Mesodermal cell (in vitro differentiated cells): ENCODE data around the gene MAGEB4. TPM values are rescaled to one million over a fixed set of nuclear protein-coding genes. Genes with fewer than 3 reads are reported as not detected.
"Not testable (repeated sequence)": the region's sequence is repeated elsewhere in the genome, so short reads cannot be mapped to it uniquely, and the experiment has no call there.

Experiments used
- H3K27ac ChIP-seq: 2 replicates; pipeline ENCODE4 v1.7.0; 2013; ENCODE audit warnings: mild to moderate bottlenecking, low read depth, low read length, moderate library complexity; ENCODE audit not compliant: severe bottlenecking
- H3K36me3 ChIP-seq: 2 replicates; pipeline ENCODE4 v1.7.1; 2013; ENCODE audit warnings: mild to moderate bottlenecking, low read length, moderate library complexity; ENCODE audit not compliant: control insufficient read depth, insufficient read depth
- H3K4me1 ChIP-seq: one replicate; pipeline ENCODE4 v1.7.1; 2013; ENCODE audit warnings: mild to moderate bottlenecking, low read length; ENCODE audit not compliant: insufficient read depth, control insufficient read depth, poor library complexity, severe bottlenecking
- H3K4me3 ChIP-seq: 2 replicates; pipeline ENCODE4 v1.7.0; 2013; ENCODE audit warnings: low read length, control low read depth, mild to moderate bottlenecking; ENCODE audit not compliant: insufficient read depth, poor library complexity, severe bottlenecking; ENCODE audit errors: extremely low read depth
- H3K9me3 ChIP-seq: 2 replicates; pipeline ENCODE4 v1.7.1; 2013; ENCODE audit warnings: mild to moderate bottlenecking, low read length, moderate library complexity; ENCODE audit not compliant: control insufficient read depth
- WGBS, 2 experiments: methylation state at CpG; one replicate each; pipeline ENCODE4 v1.1.5; 2013; ENCODE audit warnings: missing lambda C conversion rate in 2 of 2; ENCODE audit not compliant: insufficient coverage in 2 of 2; 5-methylcytosine and 5-hydroxymethylcytosine counted together
- polyA plus RNA-seq, 2 experiments: library from polyadenylated mRNA; stranded (reverse); fragments of 50-300 nt; gene quantifications; one replicate each; pipeline ENCODE4 v1.2.3, GENCODE V29; 2013

Gene MAGEB4, protein sequence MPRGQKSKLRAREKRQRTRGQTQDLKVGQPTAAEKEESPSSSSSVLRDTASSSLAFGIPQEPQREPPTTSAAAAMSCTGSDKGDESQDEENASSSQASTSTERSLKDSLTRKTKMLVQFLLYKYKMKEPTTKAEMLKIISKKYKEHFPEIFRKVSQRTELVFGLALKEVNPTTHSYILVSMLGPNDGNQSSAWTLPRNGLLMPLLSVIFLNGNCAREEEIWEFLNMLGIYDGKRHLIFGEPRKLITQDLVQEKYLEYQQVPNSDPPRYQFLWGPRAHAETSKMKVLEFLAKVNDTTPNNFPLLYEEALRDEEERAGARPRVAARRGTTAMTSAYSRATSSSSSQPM
- not detected for polyA plus RNA-seq (2013, experiment 1 of 2)
- polyA plus RNA-seq (2013, experiment 2 of 2), result not detected

GRCh38 chrX:30241724-30242415 is at the start of gene MAGEB4:
TSS of gene MAGEB4 (plus strand) at chrX:30242000. CDS start at chrX:30242136, 136 bp downstream.
- WGBS, 2 experiments, result 93 to 100% methylated on average over 1 to 4 of the region's 10 CpGs
- Histone ChIP-seq H3K4me3 (no peak within 1 kb of the TSS), H3K27ac (no peak within 1 kb of the TSS), H3K9me3 (no peaks in the 10 kb centered on the region), H3K36me3 (no peaks in the 10 kb centered on the region), H3K4me1 (no peaks in the 10 kb centered on the region)

- not testable (repeated sequence) for H3K27ac ChIP-seq, H3K4me3 ChIP-seq, H3K4me1 ChIP-seq, H3K9me3 ChIP-seq, H3K36me3 ChIP-seq
- WGBS, 2 experiments, result 20 to 67% methylated on average over 1 of the region's 6 CpGs
Observed at GRCh38 chrX:30193910-30194309, 47.9 kb upstream of the MAGEB4 start.

DNA sequence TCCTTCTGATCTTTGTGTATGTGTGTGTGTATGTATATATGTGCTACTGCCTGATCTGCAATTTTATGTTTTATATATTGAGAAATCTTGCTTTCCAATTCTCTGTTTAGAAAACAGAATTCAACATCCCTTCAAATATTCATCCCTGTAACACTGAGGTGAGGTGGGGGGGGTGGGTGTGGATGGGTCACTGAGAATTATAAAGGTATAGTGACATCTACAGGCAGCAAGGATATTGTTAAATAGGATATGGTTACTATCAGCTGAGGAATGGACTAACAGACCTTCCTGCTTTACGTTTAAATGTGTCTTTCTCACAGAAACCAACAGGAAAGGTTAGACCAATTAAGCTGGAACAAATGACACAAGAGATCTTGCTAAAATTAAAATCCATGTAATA is 45.5 kb upstream of the MAGEB4 start:
- Histone ChIP-seq H3K9me3 (no peaks in the 10 kb centered on the region), H3K4me3 (no peak overlapping the region), H3K36me3 (no peaks in the 10 kb centered on the region), H3K4me1 (no peaks in the 10 kb centered on the region), H3K27ac (no peak overlapping the region)
- WGBS, 2 experiments, result no CpG with 5 or more reads among the region's 1 CpG

DNA sequence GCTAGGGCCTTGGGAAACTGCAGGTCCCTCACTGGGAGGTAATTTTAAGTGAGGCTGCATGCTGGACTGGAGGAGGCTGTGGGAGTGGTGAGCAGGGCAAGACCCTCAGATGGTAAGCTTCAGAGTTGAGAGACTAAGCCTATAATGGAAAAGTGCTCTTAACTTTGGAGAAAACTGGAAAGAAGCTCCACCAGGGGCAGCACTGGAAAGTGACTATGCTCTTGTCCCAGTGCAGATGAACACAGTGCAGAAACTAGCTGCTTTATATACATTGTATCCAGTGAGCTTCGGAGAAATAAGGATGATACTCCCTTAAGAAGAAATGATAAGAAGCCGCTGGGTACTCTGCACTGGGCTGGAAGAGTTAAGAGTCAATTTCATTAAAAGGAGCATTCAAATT is 29.6 kb upstream of the MAGEB4 start:
- no peaks in the 10 kb centered on the region for H3K4me1 ChIP-seq
- 100% methylated on average over 1 of the region's 2 CpGs; no CpG with 5 or more reads in 1 of the 2 experiments for WGBS, 2 experiments
- H3K36me3 ChIP-seq, result no peaks in the 10 kb centered on the region
- no peak overlapping the region for H3K27ac ChIP-seq
- no peaks in the 10 kb centered on the region for H3K9me3 ChIP-seq
- H3K4me3 ChIP-seq, result no peak overlapping the region

DNA sequence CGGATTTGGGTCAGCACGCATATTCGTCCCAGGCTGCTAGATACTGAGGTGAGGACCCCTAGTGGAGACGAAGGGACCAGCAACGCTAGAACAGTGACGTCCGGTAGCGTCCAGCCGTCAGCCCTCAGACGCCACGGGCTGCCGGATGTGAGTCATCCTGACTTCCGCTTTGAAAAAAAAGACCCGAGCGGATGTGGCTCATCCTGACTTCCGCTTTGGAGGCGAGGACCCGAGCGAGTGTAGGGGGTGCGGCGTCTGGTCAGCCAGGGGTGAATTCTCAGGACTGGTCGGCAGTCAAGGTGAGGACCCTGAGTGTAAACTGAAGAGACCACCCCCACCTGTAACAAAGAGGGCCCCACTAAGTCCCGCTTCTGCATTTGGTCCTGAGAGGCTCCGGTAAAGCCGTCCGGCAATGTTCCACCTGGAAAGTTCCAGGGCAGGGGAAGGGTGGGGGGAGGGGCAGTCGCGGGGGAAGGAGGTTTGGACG is 26.4 kb upstream of the MAGEB4 start, which contains the start of gene MAGEB2:
MAGEB2 (plus strand) TSS at position 207 of the 487 bp plus-strand sequence. CDS start 3,018 bp downstream, outside the sequence.
- 89 to 98% methylated on average over 10 to 17 of the region's 29 CpGs for WGBS, 2 experiments
- Histone ChIP-seq H3K4me3 (no peak within 1 kb of the TSS), H3K9me3 (no peaks in the 10 kb centered on the region), H3K4me1 (no peaks in the 10 kb centered on the region), H3K27ac (no peak within 1 kb of the TSS), H3K36me3 (no peaks in the 10 kb centered on the region)

GRCh38 chrX:30217465-30217864 is 24.3 kb upstream of the MAGEB4 start:
- Histone ChIP-seq H3K36me3 (no peaks in the 10 kb centered on the region), H3K4me1 (no peaks in the 10 kb centered on the region), H3K9me3 (no peaks in the 10 kb centered on the region), H3K27ac (no peak overlapping the region), H3K4me3 (no peak overlapping the region)
- no CpG with 5 or more reads among the region's 1 CpG for WGBS, 2 experiments

GRCh38 chrX:30219372-30219771 is 22.4 kb upstream of the MAGEB4 start:
- 55% methylated on average over 2 of the region's 4 CpGs; no CpG with 5 or more reads in 1 of the 2 experiments for WGBS, 2 experiments
- no peaks in the 10 kb centered on the region for H3K36me3 ChIP-seq
- no peaks in the 10 kb centered on the region for H3K9me3 ChIP-seq
- no peaks in the 10 kb centered on the region for H3K4me1 ChIP-seq
- H3K27ac ChIP-seq, result no peak overlapping the region
- no peak overlapping the region for H3K4me3 ChIP-seq

- no CpG with 5 or more reads among the region's 5 CpGs for WGBS, 2 experiments
- H3K4me1 ChIP-seq, result no peaks in the 10 kb centered on the region
- no peak overlapping the region for H3K4me3 ChIP-seq
- H3K27ac ChIP-seq, result no peak overlapping the region
- H3K36me3 ChIP-seq, result no peaks in the 10 kb centered on the region
- no peaks in the 10 kb centered on the region for H3K9me3 ChIP-seq
Observed at GRCh38 chrX:30220661-30221060, 21.1 kb upstream of the MAGEB4 start.

DNA sequence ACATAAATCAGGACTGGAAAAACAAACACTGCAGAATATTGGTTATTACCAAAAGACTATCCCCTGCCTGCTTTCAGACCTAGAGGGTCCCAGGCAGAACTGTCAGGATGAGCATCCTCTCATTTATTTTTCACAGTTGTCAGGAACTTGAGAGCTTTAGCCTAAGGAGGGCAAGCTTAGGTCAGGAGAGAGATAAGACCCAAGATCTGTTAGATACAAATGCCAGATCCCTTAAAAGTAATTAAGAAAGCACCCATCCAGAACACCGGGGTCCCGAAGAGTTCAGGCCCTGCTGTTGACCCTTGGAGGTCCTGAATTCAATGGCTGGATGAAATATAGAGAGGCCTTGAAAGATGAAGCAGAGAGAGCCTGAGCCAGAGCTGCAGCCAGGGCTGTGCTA is 17.3 kb upstream of the MAGEB4 start:
- Histone ChIP-seq H3K4me3 (no peak overlapping the region), H3K4me1 (no peaks in the 10 kb centered on the region), H3K9me3 (no peaks in the 10 kb centered on the region), H3K27ac (peak overlapping the region; percentile 57), H3K36me3 (no peaks in the 10 kb centered on the region)
- WGBS, 2 experiments, result no CpG with 5 or more reads among the region's 2 CpGs

GRCh38 chrX:30228526-30228925 is 13.3 kb upstream of the MAGEB4 start:
- Histone ChIP-seq H3K27ac (no peak overlapping the region), H3K36me3 (no peaks in the 10 kb centered on the region), H3K9me3 (no peaks in the 10 kb centered on the region), H3K4me1 (no peaks in the 10 kb centered on the region), H3K4me3 (no peak overlapping the region)
- WGBS, 2 experiments, result 29% methylated on average over 1 of the region's 1 CpG; no CpG with 5 or more reads in 1 of the 2 experiments
